GM19023 (cell line): ENCODE results near the gene COMP.
A peak's percentile ranks its signal among the peaks of the same experiment; 100 is the strongest.
"Not testable (repeated sequence)": the region's sequence is repeated elsewhere in the genome, so short reads cannot be mapped to it uniquely, and the experiment has no call there.

Source experiments
- ATAC-seq: cut with Tn5 transposase; IDR thresholded peaks from one replicate; pipeline ENCODE4 v1.9.1; 2021; ENCODE audit warnings: mild to moderate bottlenecking, moderate library complexity; ENCODE audit not compliant: unreplicated experiment

COMP gene

GRCh38 chr19:18790566-18791314 lies at the start of gene COMP:
TSS of gene COMP (minus strand) at chr19:18791305. CDS start at chr19:18791269, 36 bp downstream.
- ATAC-seq, result no peak

- ATAC-seq, result no peak
Observed at GRCh38 chr19:18840288-18841267, 49.5 kb upstream of the COMP start.

GRCh38 chr19:18839465-18840287 lies 48.6 kb upstream of the COMP start:
- no peak for ATAC-seq

GRCh38 chr19:18834644-18834984 lies 43.5 kb upstream of the COMP start:
- no peak for ATAC-seq

- ATAC-seq, result no peak
Observed at GRCh38 chr19:18833849-18834643, 42.9 kb upstream of the COMP start.

GRCh38 chr19:18833141-18833476 lies 42.0 kb upstream of the COMP start:
- ATAC-seq, result no peak

GRCh38 chr19:18832306-18833140 lies 41.4 kb upstream of the COMP start:
- ATAC-seq, result peak; percentile 39

GRCh38 chr19:18831524-18832305 lies 40.6 kb upstream of the COMP start, which contains the start of gene UPF1:
TSS of gene UPF1 (plus strand) at chr19:18831959. CDS start at chr19:18832210, 251 bp downstream.
- ATAC-seq, result peak; percentile 70

GRCh38 chr19:18830488-18830887 lies 39.4 kb upstream of the COMP start:
- no peak for ATAC-seq

GRCh38 chr19:18828786-18829185 lies 37.7 kb upstream of the COMP start:
- no peak for ATAC-seq

- ATAC-seq, result no peak
Observed at GRCh38 chr19:18817574-18817973, 26.5 kb upstream of the COMP start.

- ATAC-seq, result not testable (repeated sequence)
Observed at GRCh38 chr19:18816645-18817044, 25.5 kb upstream of the COMP start.

GRCh38 chr19:18815673-18816072 lies 24.6 kb upstream of the COMP start:
- no peak for ATAC-seq

GRCh38 chr19:18814063-18814462 lies 23.0 kb upstream of the COMP start:
- no peak for ATAC-seq

- ATAC-seq, result not testable (repeated sequence)
Observed at GRCh38 chr19:18811638-18812037, 20.5 kb upstream of the COMP start.

GRCh38 chr19:18809149-18809868 lies 18.2 kb upstream of the COMP start:
- no peak for ATAC-seq

- ATAC-seq, result no peak
Observed at GRCh38 chr19:18807861-18808331, 16.8 kb upstream of the COMP start.

- ATAC-seq, result no peak
Observed at GRCh38 chr19:18804643-18805042, 13.5 kb upstream of the COMP start.
